Measurements from ENCODE around the gene SOX6.
"Not testable (repeated sequence)": the region's sequence is repeated elsewhere in the genome, so short reads cannot be mapped to it uniquely, and the experiment has no call there.

Gene SOX6

DNA sequence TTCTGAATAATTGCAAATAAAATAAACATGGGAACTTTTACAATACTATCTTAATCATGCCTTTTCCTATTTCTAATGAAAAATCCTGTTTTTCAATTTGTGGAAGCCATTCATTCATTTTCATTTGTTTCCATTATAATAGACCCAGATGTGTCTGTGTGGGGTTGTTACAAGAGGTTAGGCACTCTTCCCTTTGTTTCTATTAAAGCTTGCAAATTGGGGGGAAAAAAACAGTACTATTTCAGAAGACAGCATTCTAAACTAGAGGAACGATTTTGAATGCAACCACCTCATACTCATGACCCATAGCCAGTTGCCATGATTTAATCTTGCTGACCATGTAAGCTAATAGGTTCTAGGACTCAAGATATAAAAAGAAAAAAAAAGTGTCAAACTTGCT lies 175.5 kb downstream of the SOX6 start:
- DNase-seq: no peak

DNA sequence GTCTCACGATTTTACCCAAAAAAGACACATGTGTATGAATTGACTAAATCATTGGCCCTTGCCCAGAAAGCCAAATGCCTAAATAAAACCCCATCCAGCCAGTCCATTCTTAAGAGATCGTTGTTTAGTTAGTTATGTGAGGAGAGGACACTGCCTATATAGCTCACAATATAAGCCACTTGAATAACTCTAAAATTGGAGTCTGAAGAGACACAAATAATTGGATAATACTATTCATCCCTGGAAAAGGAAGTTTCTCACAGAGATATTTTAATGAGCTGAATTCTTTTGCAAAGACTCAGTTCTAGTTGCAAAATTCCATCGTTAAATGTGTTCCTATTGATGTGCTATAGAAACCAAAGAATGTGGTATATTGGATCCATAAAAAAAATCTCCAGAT lies 176.7 kb downstream of the SOX6 start:
- no peak for DNase-seq

DNA sequence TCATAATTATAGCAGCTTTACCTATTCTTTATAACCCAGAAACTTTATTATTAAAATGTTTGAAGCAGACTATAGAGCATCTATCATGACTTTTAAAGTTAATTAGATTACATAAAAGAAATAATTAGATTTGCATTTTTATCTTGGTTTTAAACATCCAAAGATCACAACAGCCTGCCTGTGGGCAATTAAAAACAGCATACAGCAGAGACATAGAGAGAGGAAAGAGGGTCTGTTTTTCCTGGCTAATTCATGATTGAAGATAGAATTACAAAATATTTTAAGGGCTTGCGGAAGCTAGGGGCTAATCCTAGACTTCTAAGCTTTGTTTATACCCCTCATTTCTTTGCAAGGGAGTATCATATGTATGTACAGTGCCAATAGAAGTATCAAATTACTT lies 178.1 kb downstream of the SOX6 start:
- DNase-seq: no peak

DNA sequence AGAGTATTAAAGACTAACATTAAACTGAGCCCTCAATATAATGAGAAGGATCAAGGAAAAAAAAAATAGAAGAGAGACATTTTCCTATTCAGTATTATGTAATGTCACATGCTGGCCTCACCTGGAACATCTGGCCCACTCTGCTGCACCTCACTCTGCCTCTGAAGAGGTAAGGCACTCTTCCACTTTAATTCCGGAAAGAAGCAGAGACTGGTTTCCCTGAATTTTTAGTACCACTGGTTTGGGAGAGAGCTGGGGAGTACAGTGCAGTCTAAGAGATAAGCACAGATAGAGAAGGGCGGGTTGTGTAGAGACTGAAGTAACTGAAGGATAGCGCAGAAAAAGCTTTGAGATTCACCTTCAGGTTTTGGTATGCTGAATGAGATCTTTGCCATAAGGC lies 178.7 kb downstream of the SOX6 start:
- no peak for DNase-seq

DNA sequence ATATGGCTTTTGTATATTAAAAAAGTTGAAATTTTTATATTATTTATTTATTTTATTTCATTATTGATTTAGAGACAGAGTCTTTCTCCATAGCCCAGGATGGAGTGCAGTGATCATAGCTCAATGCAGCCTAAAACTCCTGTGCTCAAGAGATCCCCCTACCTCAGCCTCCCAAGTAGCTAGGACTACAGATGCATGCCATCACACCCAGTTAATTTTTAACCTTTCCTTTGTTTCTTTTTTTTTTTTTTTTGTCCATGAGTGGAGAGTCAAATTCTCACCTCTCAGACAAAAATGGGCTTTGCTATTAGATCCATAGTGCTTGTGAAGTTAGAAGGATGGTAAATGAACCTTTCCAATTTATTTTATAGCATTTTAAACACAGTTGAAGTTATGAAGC lies 182.5 kb downstream of the SOX6 start:
- no peak for DNase-seq

DNA sequence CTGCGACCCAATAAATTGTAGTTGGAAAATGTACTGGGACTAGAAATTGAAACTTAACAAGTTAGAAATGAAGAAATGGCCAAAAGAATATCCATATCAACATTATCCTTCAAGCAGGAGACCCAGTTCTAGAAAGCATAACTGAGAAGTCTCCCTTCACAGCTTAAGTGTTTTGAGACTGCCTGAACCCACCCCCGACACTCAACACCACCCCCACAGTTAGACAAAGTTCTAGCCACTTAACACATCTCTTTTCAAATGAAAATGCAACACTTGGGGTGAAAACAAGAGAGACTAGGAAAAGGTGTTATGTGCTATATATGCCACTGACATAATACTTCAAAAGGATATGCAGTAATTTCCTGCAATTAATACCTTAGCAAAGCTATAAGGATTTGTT lies 184.5 kb downstream of the SOX6 start:
- no peak for DNase-seq

DNA sequence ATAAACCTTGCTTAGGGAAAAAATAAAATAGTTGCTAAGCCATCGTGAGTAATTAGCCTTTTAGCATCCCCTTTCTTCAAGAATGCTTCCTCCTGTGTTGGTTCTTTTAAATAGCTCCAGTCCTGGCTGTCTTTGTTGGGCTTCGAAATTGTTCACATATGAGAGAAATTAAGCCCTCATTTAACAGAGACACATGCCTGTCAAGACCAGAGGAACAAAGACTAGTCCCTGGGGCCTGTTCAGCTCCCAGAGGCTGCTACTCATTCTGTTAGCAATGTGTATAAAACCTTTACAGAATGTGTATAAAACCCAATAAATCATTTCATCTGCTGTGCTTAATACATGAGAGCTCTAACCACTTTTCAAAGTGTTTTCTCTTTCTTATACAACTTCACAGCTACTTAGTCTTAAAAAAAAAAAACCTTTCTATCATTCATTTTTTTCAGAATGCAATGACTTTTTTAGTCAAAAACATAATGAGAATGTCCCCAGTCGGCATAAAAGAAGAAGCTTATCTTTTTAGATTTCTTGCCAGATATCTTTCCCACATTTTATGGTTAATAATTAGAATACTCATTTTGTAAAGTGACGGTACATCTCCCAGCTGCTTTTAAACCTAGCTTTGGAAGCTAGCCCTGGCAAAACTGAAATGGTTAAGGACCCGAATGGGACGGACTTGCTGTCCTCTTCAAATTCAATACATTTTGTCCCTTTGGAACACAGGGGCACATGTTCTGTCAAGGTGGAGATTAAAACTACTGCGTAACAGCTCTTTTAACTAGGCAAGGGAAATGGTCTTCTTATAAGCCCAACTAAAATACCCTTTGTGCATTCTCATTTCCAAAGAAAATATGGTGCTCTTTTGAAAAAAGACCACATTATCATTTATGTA lies 186.1 kb downstream of the SOX6 start:
- DNase-seq: no peak

DNA sequence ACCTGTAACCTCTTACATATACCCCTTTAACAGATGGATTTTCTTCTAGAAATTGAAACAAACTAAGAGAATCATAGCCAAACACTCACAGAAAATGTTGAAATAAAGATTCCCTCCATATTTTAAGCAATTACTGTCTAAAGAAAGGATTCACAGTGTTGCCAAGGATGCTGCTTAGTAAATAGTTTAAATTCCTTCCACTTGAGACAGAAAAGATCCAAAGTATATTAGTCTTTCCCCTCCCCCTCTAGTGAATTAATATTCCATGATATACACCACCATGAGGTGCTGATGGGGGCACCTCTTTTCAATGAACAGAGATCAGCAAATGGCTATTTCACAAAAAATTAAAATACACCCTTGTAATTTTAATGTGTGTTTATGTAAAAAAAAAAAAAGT lies 186.8 kb downstream of the SOX6 start:
- DNase-seq: no peak

DNA sequence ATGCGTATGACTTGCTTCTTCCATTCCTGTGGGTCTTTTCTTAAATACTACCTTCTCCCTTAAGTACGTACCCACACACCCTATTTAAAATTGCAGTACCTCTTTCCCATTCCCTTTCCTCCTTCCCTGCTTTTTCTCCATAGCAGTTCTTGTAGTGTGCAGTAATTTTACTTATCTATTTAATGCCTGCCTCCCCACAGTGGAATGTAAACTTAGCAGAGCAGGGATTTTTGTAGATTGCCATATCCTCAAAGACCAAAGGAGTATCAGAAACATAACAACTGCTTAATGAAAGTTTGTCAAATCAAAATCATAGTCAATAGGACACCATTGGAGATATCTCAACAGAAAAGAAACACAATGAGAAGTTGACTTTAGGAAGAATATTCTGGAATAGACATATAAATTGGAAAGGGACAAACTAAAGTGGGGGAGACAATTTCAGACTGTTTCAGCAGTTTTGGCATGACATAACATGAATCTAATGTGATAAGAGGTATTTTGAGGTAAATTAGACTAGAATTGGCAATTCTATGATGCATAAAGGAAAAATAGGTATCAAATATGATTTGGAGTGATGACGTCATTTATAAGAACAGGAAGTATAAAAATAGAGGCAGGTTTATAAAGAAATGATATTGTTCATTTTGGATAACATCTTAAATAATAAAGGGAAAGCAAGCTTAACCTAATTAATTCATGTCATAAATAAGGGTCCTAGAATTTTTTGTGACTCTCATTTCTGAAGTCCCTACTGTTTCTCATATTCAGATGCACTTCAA lies 188.4 kb downstream of the SOX6 start:
- DNase-seq: no peak

DNA sequence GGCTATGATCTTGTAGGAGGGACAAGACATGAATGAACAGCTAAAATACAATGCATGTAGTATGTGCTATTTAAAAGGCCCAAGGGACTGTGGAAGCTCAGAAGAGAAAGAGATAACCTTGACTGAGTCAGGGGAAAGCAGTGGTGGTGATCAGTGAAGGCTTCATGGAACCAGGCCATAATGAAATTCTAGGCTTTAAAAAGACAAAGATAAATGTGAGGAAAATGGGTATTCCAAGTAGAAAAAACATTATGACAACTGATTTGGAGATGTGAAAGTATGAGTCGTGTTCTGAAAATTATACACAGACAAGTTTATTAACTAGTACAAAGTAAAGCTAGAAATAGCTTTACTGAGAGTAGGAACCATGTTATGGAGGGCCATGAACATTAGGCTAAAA lies 189.8 kb downstream of the SOX6 start:
- DNase-seq: no peak

DNA sequence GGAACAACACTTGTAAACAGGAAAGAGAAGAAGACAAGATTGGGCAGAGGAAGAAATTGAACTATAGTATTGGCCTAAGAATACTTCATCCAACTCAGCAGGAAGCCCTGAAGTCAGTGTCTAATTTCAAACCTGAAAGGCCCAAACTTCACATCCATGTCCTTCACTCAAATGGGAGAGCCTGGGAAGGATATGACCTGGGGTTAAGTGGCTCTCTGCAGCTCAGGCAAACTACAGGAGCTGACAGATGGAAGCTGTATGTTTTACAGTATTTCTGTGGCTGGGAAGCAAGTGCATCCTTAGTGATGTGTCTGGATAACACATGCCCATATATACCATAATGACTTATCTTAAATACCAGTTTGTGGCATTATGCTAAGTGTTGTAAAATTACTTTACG lies 196.2 kb downstream of the SOX6 start:
- DNase-seq: no peak

DNA sequence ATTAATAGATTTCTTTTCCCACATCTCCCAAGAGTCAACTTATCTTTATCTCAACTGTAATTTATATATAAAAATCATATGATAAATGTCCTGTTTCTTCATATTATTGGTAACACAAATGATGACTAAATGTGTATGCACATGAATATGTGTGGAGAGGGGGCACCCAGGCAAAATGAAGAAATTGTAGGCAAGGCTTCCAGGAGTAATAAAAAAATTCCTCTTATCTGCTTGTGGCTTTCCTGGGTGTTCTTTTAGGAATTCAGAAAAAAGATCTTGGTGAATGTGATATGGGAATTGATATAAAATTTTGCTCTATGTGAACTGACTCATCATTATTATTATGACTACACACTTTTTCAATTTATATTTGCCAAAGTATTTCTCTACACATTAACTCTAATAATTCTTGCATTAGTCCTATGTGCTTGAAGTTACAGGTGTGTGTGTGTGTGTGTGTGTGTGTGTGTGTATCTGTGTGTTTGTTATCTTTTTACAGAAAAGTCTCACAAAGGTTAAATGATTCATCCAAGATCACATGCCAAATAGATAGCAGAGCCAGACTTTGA lies 197.8 kb downstream of the SOX6 start:
- DNase-seq: no peak

DNA sequence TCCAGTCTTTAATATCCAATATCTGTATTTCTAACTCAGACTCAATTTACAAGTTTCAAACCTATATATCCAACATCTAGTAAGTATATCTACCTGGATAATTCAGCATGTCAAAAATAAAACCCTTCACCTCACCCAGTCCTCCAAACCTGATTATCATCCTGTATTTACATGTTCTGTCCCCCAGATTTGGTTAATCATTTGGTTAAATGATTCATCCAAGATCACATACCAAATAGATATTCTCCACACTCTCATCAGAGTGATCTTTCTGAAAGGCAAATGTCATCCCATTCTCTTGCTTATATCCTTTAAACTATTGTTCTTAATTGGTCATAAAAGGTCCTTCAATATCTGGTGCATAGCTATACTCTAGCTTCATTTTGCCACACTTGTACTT lies 199.0 kb downstream of the SOX6 start:
- no peak for DNase-seq

DNA sequence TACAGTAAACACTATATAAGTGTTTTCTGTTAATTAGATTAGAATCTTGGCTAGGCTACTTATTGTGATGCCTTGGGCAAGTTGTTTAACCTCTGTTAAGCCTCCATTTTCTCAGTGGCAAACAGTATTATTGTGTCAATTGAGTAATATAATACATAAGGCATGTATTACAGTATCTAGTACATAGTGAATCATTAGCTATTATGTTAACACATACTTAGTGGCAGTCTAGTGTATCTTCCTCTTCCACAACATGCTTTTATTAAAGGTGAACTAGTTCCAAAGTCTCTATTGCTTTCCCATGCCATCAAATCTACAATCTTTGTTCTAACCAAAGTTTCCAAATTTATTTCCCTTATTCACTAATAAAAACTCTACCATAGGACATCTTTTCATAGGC lies 200.9 kb downstream of the SOX6 start:
- DNase-seq: no peak

DNA sequence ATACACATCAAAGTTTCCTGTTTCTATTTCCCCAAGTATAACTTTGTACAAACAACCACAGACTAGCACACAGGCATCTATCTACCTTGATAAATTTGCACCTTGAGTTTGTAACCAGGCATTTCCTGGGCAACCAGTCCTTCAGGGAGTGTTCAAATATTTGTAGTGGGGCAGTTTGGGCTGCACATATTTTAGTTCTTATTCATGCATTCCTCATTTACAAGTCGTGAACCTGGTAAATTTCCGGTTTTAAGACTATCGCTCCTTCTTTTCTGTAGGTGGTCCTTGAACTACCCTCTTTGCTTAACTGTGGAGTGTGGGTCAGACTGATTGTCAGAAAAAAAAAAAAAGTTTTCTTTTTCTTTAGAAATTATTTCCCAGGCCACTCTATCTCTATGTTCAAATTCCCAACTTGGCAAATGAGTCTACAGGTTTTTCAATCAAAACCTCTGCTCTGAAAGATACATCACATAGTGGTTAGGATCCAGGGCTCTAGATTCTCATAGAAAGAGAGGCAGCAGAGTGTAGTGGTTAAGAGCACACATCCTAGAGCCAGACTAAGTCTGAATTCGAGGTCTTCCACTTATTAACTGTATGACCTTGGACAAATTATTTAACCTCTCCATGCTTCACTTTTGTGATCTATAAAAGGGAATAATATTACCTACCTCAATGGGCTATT lies 201.5 kb downstream of the SOX6 start:
- no peak for DNase-seq

DNA sequence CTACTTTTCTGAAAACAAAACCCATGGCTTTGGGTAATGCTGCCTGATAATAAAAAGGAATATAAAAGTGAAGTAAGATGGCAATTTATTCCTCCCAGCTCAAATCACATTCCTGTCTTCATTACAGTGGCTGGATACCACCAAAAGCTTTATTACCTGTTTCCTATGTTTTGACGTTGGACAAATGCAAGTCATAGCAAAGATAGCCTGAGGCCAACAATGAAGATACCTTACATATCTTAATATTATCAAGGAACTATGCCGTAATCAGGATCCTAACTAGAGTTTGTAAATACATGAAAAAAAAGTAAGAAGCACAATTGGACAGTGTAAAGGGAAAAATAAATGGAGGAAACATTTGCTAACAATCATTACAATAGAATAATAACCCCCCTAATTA lies 202.4 kb downstream of the SOX6 start:
- DNase-seq: no peak

DNA sequence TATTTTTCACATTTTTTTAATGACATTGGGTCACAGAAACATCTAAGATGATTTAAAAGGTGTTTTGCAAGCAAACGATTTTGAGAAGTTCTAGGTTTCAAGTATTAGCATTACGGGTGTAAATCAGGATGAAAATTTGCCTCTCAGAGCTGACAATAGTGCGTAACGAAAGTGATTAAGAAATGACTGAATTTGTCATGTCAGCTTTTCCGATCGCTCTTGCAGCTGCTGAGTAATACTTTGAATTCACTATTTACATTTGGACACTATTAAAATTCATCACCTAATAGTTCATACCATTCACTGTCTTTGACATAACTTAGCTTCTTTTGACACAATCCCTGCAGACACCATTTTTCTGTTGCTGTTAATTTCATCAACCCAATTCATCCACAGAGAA lies 205.2 kb downstream of the SOX6 start:
- no peak for DNase-seq

DNA sequence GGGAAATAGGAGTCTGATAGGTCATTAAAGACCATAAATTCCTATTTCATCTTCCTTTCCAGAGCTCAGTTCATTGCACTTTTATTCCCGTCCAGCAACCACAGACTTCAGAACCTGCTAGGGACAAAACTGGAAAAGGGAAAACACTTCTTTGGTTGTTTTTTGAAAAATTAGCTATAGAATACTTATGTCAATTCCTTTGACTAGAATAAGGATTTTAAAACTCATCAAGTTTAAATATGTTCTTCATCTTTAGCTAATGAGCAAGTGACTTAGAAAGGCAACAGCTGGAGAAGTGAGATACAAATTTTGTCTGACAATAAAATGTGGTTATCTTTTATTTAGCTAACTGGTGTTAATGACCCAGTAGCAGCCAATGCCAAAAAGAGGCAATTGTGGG lies 206.9 kb downstream of the SOX6 start:
- DNase-seq: no peak

DNA sequence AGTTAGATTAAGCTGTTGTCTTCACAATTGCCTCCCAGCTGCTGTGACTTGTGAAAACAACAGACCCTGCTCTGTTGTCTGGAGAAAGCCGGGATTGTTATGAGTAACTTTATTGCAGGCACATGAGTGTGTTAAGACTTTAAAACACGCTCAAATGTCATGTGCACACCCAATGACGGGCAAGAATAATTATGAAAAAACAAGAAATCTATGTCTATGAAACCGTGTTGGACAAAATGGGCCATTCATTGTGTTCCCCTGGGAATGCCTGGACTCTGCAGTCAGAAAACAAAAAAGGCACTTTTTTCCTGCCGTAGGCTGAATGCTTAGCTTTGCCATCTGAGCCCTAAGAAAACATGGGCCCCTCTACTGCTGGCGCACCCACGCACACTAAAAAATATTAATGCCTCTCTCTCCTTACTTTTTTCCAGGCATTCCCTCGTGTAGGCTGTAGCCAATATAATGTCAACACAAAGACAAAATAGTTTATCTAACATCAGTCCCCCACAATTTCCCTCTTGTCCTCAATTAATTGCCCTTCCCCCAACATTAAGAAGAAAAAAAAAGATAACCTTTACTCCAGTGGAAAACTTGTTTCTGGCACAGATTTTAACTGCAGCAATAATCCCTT lies 207.9 kb downstream of the SOX6 start:
- peak; percentile 60 for DNase-seq

DNA sequence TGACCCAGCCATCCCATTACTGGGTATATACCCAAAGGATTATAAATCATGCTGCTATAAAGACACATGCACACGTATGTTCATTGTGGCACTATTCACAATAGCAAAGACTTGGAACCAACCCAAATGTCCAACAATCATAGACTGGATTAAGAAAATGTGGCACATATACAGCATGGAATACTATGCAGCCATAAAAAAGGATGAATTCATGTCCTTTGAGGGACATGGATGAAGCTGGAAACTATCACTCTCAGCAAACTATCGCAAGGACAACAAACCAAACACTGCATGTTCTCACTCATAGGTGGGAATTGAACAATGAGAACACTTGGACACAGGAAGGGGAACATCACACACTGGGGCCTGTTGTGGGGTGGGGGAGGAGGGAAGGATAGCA lies 209.4 kb downstream of the SOX6 start:
- not testable (repeated sequence) for DNase-seq

DNA sequence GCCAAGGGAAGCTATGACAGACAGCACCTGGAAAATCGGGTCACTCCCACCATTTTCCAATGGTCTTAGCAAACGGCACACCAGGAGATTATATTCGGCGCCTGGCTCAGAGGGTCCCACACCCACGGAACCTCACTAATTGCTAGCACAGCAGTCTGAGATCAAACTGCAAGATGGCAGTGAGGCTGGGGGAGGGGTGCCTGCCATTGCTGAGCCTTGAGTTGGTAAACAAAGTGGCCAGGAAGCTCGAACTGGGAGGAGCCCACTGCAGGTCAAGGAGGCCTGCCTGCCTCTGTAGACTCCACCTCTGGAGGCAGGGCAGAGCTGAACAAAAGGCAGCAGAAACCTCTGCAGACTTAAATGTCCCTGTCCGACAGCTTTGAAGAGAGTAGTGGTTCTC lies 214.7 kb downstream of the SOX6 start:
- DNase-seq: not testable (repeated sequence)

DNA sequence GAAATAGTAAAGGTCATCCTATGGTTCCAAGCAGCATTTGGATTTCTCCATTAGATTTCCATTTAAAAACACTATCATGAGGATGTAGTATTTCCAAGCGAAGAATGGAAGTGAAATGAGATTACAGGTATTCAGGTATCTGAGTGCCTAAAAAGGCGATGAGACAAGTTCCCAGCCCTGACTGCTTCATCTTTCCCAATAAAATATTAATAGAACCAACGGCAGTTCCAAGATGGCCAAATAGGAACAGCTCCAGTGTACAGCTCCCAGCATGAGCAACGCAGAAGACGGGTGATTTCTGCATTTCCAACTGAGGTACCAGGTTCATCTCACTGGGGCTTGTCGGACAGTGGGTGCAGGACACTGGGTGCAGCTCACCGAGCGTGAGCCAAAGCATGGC lies 215.2 kb downstream of the SOX6 start:
- DNase-seq: not testable (repeated sequence)
